Forelimb muscle (tissue), 1 donor: ENCODE data around the gene PLEKHG4B. TPM values are rescaled to one million over a fixed set of nuclear protein-coding genes. Genes with fewer than 3 reads are reported as not detected.
"Not testable (repeated sequence)": the region's sequence is repeated elsewhere in the genome, so short reads cannot be mapped to it uniquely, and the experiment has no call there.

Experiments used
- DNase-seq: peaks from one replicate; pipeline ENCODE4 v3.0.0-alpha.2; 2013; ENCODE audit warnings: low read depth
- polyA plus RNA-seq: library from polyadenylated mRNA; unstranded; fragments of 120-200 nt; gene quantifications from one replicate; pipeline ENCODE4 v1.2.1, GENCODE V29; 2013; ENCODE audit not compliant: insufficient read length

PLEKHG4B gene
- polyA plus RNA-seq, 1 donor, result 0.46 TPM

DNA sequence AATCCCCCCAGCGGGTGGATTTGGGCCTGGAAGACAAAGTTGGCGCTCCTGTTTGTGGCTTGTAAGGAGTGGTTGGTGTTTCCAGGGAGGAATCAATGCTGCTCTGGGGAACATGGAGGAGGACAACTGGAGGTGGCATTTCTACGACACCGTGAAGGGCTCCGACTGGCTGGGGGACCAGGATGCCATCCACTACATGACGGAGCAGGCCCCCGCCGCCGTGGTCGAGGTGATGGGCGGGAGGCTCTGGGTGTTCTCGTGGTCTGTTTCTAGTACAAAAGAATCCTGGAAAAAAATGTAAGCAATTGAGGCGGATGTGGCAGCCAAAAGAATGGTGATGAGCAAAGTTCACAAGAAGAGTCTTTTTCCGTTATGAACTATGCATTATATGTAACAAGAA is 133.4 kb downstream of the PLEKHG4B start:
- DNase-seq, result no peak

DNA sequence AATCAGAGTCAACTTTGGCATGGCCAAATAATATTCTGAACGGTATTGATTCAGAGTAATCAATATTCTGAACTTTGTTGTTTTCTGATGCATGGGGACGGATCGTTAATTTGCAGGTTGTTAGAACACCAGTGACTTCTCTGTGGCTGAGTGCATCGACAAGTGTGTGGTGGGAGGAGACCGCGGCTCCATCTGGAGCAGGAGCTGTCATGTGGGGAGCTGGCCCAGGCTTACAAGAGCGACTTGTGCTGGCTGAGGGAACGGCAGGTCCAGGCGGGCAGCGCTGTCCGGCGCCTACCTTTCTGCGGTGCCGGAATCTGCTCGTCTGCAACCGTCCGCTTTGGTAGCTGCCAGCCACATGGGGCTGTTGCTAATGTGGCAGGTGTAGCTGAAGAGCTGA is 135.4 kb downstream of the PLEKHG4B start:
- not testable (repeated sequence) for DNase-seq

DNA sequence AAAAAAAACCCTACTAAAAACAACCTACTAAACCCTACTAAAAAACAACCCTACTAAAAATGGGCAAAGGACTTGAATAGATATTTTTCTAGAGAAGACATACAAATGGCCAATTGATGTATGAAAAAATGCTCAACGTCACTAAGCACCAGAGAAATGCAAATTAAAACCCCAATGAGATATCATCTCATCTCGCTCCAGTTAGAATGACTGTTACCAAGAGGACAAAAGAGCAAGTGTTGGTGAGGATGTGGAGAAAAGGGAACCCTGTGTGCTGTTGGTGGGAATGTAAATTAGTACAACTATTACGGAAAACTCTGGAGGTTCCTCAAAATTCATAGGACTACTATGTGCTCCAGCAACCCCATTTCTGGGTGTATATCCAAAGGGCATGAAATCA is 136.9 kb downstream of the PLEKHG4B start:
- no peak for DNase-seq

DNA sequence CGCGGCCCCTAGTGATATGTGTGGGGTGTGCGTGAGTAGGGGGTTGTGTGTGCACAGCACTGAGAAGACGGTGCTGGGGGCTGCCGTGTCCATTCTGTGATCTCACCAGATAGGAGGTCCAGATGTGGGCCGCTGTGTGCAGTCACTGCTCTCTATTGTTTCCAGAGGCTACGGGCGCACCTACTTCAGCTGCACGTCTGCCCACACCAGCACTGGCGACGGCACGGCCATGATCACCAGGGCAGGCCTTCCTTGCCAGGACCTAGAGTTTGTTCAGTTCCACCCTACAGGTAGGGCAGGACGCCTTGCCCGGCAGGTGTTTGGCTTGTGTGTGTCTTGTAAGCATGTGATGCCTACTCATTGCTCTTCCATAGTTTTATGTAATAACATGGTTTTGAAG is 138.7 kb downstream of the PLEKHG4B start:
- DNase-seq, result no peak

DNA sequence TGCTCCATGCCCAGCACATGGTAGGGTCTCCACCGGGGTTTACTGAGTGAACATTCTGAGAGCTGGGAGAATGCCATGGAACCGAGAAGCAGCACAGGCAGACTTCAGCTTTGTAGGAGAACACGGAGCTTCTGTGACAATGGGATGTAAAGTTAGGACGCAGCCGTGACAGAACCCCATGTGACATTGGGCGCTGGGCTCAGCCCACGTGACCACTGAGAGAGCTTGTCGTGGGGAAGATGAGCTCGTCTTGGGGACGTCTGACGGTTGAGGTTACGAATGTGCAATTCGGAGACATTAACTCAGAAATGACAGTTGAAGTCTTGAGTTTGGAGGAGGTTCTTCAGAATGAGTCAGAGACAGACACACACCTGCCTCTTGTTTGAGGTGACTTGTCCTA is 139.7 kb downstream of the PLEKHG4B start:
- DNase-seq, result no peak

DNA sequence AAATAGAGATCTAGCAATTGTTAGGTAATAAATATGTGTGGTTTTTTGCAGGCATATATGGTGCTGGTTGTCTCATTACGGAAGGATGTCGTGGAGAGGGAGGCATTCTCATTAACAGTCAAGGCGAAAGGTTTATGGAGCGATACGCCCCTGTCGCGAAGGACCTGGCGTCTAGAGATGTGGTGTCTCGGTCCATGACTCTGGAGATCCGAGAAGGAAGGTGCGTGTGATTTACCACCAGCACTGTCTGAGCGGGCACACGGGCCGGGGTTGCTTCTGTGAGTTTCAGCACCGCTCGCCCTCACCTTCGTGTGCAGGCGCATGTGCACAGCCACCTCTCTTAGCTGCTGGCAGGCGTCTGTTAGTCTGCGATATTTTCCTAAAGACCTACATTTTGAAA is 141.5 kb downstream of the PLEKHG4B start:
- not testable (repeated sequence) for DNase-seq

DNA sequence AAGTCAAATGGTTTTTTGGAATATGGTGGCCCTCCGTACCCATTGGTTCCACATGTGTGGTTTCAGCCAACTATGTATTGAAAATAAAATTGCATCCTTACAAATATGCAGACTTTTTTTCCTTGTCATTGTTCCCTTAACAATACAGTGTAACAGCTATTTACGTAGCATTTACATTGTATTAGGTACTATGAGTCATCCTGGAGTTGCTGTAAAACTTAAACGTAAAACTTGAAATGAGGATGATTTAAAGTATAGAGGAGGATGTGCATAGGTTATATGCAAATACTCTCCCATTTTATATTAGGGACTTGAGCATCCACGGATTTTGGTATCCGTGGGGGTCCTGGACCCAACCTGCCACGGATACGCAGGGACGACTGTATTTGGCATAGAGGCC is 142.5 kb downstream of the PLEKHG4B start:
- DNase-seq, result no peak

DNA sequence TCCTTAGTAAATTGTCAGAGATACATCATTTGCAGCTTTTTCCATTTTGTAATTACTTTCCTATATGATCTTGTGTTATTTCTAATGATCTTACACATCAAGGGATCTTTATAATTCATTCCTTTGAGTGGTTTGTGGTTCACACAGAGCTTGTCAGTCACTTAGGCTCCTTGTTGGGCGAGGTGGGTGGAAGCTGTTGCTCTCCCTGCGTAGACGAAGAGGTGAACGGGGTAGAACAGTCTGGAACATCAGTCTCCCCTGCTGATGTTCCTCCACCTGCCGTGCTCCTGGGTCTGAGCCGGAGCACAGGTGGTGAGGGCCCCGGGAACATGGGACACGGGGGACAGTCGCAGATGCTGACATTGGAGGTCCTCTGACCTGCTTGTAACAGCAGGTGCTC is 143.6 kb downstream of the PLEKHG4B start:
- DNase-seq, result not testable (repeated sequence)

DNA sequence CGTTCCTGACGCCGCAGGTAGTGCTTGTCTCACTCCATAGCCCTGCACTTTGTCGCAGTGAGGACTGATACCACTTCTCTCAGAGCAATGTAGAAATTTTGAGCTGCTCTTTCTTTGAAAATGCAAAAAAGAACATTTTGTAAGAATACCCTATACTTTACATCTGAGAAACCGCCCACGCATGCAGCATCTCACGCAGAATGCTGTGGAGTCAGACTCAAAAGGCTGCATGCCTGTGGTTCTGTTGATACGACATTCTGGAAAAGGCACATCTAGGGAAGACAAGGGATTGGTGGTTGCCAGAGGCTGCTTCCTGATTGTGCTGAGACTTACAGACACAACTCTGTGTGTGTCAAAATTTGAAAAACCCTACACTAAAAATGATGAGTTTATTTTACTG is 146.0 kb downstream of the PLEKHG4B start:
- not testable (repeated sequence) for DNase-seq

Other genes starting within 250 kb of the PLEKHG4B start
- gene LRRC14B, start 99.3 kb downstream of the PLEKHG4B start, polyA plus RNA-seq, result 31.4 TPM
- 9.5 TPM for gene CCDC127, start 126.0 kb downstream of the PLEKHG4B start, polyA plus RNA-seq
- 101 TPM for gene SDHA, start 126.2 kb downstream of the PLEKHG4B start, polyA plus RNA-seq
- 52.0 TPM for gene PDCD6, start 179.5 kb downstream of the PLEKHG4B start, polyA plus RNA-seq
- gene AHRR, start 229.5 kb downstream of the PLEKHG4B start, polyA plus RNA-seq, result 5.0 TPM